H9 (cell line): ENCODE results near the gene UTS2R. TPM values are rescaled to one million over a fixed set of nuclear protein-coding genes. Genes with fewer than 3 reads are reported as not detected.

ENCODE experiments used
- DNase-seq: peaks from one replicate; pipeline ENCODE4 v3.0.0-alpha.2; 2017
- H2AFZ ChIP-seq: one replicate; pipeline ENCODE4 v1.6.1; 2013; ENCODE audit warnings: mild to moderate bottlenecking, low read length, control low read depth, moderate library complexity
- H2AK5ac ChIP-seq: 2 replicates; pipeline ENCODE4 v1.6.1; 2013; ENCODE audit warnings: low read length, control low read depth, mixed read lengths; ENCODE audit not compliant: insufficient read length
- H2BK120ac ChIP-seq: one replicate; pipeline ENCODE4 v1.6.1; 2013; ENCODE audit warnings: low read depth, mild to moderate bottlenecking, low read length, control low read depth, inconsistent platforms; ENCODE audit not compliant: poor library complexity, severe bottlenecking
- H2BK12ac ChIP-seq: 2 replicates; pipeline ENCODE4 v1.6.1; 2013; ENCODE audit warnings: low read length, control low read depth, mixed read lengths, low read depth; ENCODE audit not compliant: insufficient read length
- H2BK15ac ChIP-seq: 2 replicates; pipeline ENCODE4 v1.6.1; 2013; ENCODE audit warnings: low read depth, low read length, control low read depth
- H2BK20ac ChIP-seq: one replicate; pipeline ENCODE4 v1.6.1; 2013; ENCODE audit warnings: low read depth, mild to moderate bottlenecking, low read length, control low read depth, inconsistent platforms; ENCODE audit not compliant: poor library complexity, severe bottlenecking
- H2BK5ac ChIP-seq: 2 replicates; pipeline ENCODE4 v1.6.1; 2013; ENCODE audit warnings: low read length, control low read depth, mixed read lengths; ENCODE audit not compliant: insufficient read length
- H3K14ac ChIP-seq: 2 replicates; pipeline ENCODE4 v1.6.1; 2013; ENCODE audit warnings: low read length, control low read depth; ENCODE audit not compliant: insufficient read depth
- H3K18ac ChIP-seq: 2 replicates; pipeline ENCODE4 v1.6.1; 2013; ENCODE audit warnings: low read depth, mild to moderate bottlenecking, mixed read lengths, low read length, control low read depth; ENCODE audit not compliant: insufficient read length
- H3K23ac ChIP-seq: 2 replicates; pipeline ENCODE4 v1.6.1; 2013; ENCODE audit warnings: low read length, control low read depth, mixed read lengths, low read depth; ENCODE audit not compliant: insufficient read length
- H3K23me2 ChIP-seq: 2 replicates; pipeline ENCODE4 v1.6.1; 2013; ENCODE audit warnings: low read depth, mild to moderate bottlenecking, mixed read lengths, low read length, control low read depth; ENCODE audit not compliant: insufficient read length, poor library complexity, severe bottlenecking
- H3K27ac ChIP-seq: 2 replicates; pipeline ENCODE4 v1.5.1; 2013; ENCODE audit warnings: low read length, control low read depth, mixed read lengths, low read depth; ENCODE audit not compliant: insufficient read length
- H3K27me3 ChIP-seq: 2 replicates; pipeline ENCODE4 v1.6.1; 2013; ENCODE audit warnings: low read length, control low read depth, inconsistent platforms; ENCODE audit not compliant: insufficient read depth
- H3K4ac ChIP-seq: 2 replicates; pipeline ENCODE4 v1.6.1; 2013; ENCODE audit warnings: low read depth, mild to moderate bottlenecking, control low read depth, inconsistent platforms, low read length, moderate library complexity
- H3K4me1 ChIP-seq: 2 replicates; pipeline ENCODE4 v1.6.1; 2013; ENCODE audit warnings: low read length, control low read depth, inconsistent platforms; ENCODE audit not compliant: insufficient read depth
- H3K4me2 ChIP-seq: 2 replicates; pipeline ENCODE4 v1.6.1; 2013; ENCODE audit warnings: low read length, control low read depth, mixed read lengths; ENCODE audit not compliant: insufficient read length, insufficient read depth
- H3K56ac ChIP-seq: 2 replicates; pipeline ENCODE4 v1.6.1; 2013; ENCODE audit warnings: low read depth, mild to moderate bottlenecking, mixed read lengths, low read length, control low read depth; ENCODE audit not compliant: insufficient read length
- H3K79me1 ChIP-seq: 2 replicates; pipeline ENCODE4 v1.6.1; 2013; ENCODE audit warnings: low read depth, mild to moderate bottlenecking, moderate library complexity, low read length, control low read depth, inconsistent platforms; ENCODE audit not compliant: insufficient read depth, poor library complexity, severe bottlenecking
- H3K79me2 ChIP-seq: 2 replicates; pipeline ENCODE4 v1.6.1; 2013; ENCODE audit warnings: low read length, control low read depth, inconsistent platforms; ENCODE audit not compliant: insufficient read depth
- H3K9ac ChIP-seq: 2 replicates; pipeline ENCODE4 v1.6.1; 2013; ENCODE audit warnings: low read length, control low read depth, mixed read lengths; ENCODE audit not compliant: insufficient read length; ENCODE audit errors: extremely low read depth
- H3K9me3 ChIP-seq: one replicate; pipeline ENCODE4 v1.6.1; 2013; ENCODE audit warnings: low read depth, low read length, inconsistent platforms; ENCODE audit not compliant: control insufficient read depth
- H3T11ph ChIP-seq: one replicate; pipeline ENCODE4 v1.6.1; 2013; ENCODE audit warnings: mild to moderate bottlenecking, low read length, control low read depth, inconsistent platforms
- H4K20me1 ChIP-seq: one replicate; pipeline ENCODE4 v1.6.1; 2013; ENCODE audit not compliant: control insufficient read depth, insufficient read length, insufficient read depth
- H4K5ac ChIP-seq: 2 replicates; pipeline ENCODE4 v1.6.1; 2013; ENCODE audit warnings: low read depth, mild to moderate bottlenecking, mixed read lengths, low read length, control low read depth; ENCODE audit not compliant: insufficient read length
- H4K8ac ChIP-seq: replicated peaks from 2 replicates; pipeline ENCODE4 v1.6.1; 2013; ENCODE audit warnings: low read length, control low read depth, mixed read lengths, low read depth; ENCODE audit not compliant: insufficient read length
- H4K91ac ChIP-seq: 2 replicates; pipeline ENCODE4 v1.6.1; 2013; ENCODE audit warnings: low read depth, mild to moderate bottlenecking, moderate library complexity, mixed read lengths, low read length, control low read depth; ENCODE audit not compliant: insufficient read length
- H3K27ac Mint-ChIP-seq, 3 experiments: 2 replicates in 2 of 3; 3 replicates in 1 of 3; pipeline ENCODE4 v1.8.0; 2020 to 2021; ENCODE audit warnings: mixed read lengths in 3 of 3, mild to moderate bottlenecking in 1 of 3, moderate library complexity in 1 of 3
- H3K27me3 Mint-ChIP-seq: 2 replicates; pipeline ENCODE4 v1.8.0; 2021; ENCODE audit warnings: low read depth, mild to moderate bottlenecking, moderate library complexity, mixed read lengths
- H3K36me3 Mint-ChIP-seq, 3 experiments: 2 replicates in 2 of 3; 3 replicates in 1 of 3; pipeline ENCODE4 v1.8.0; 2020 to 2021; ENCODE audit warnings: low read depth in 3 of 3, mixed read lengths in 3 of 3; ENCODE audit not compliant: insufficient read depth in 1 of 3
- H3K4me1 Mint-ChIP-seq, 2 experiments: 2 replicates each; pipeline ENCODE4 v1.8.0; 2020; ENCODE audit warnings: mixed read lengths in 2 of 2
- H3K4me3 Mint-ChIP-seq, 2 experiments: 2 replicates in 1 of 2; 3 replicates in 1 of 2; pipeline ENCODE4 v1.8.0; 2020 to 2021; ENCODE audit warnings: mild to moderate bottlenecking in 2 of 2, mixed read lengths in 2 of 2, moderate library complexity in 1 of 2
- H3K9me3 Mint-ChIP-seq, 2 experiments: 2 replicates in 1 of 2; 3 replicates in 1 of 2; pipeline ENCODE4 v1.8.0; 2020; ENCODE audit warnings: mild to moderate bottlenecking in 2 of 2, mixed read lengths in 2 of 2, moderate library complexity in 1 of 2
- WGBS: extraction: QIAGEN DNeasy Blood & Tissue Kit; methylation state at CpG from one replicate; pipeline ENCODE4 v1.1.7; 2013; ENCODE audit warnings: missing lambda C conversion rate, low lambda C conversion rate, mixed read lengths; ENCODE audit not compliant: insufficient read length; ENCODE audit errors: extremely low coverage; 5-methylcytosine and 5-hydroxymethylcytosine counted together
- total RNA-seq: library from RNA; stranded (reverse); gene quantifications from 2 replicates; pipeline ENCODE4 v1.2.1, GENCODE V29; 2021
- TF ChIP-seq, protein P1 (sequence below): fragments of 200-600 bp; sonication (generic); conservative IDR thresholded peaks from 3 replicates; pipeline ENCODE4 v1.8.0; 2021; ENCODE audit warnings: antibody characterized with exemption, mild to moderate bottlenecking

The UTS2R gene
- total RNA-seq, 1 experiment from 2014 or later = 0.94 TPM

DNA sequence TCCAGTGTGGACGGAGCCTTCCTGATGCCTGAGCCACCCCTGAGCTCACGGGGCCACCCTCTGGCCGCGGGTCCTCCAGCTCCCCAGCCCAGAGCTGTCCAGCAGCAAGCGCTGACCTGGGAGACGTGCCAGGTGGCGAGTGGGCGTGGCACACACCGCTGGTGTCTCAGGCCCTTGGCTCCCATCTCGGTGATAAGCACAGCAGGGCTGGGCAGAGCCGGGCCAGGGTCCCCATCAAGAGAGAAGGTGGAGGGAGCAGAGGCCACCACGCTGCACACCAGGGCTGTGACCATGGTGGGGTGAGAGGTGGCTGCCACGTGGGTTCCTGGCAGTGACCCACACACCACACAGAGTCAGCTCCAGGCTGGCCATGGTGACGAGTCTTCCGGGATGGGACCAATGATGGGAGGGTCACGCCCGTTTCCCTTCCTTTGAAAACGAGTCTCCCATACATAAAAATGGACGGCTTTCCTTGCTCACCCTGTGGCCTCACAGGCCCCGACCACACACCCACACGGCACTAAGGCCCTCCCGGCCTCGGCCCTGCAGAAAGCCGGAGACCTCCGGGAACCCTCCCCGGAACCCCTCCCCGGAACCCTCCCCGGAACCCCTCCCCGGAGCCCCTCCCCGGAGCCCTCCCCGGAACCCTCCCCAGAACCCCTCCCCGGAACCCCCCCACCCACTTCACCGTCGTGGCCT, 16.8 kb downstream of the UTS2R start:
- Histone ChIP-seq H2BK15ac (no peak overlapping the region), H3K18ac (no peak overlapping the region), H3K4ac (no peak overlapping the region), H4K91ac (no peak overlapping the region), H3K4me2 (no peak overlapping the region), H3T11ph (no peak overlapping the region), H3K27me3 (no peaks in the 10 kb centered on the region), H3K4me1 (no peaks in the 10 kb centered on the region), H3K79me1 (no peaks in the 10 kb centered on the region), H2BK5ac (no peak overlapping the region), H3K56ac (no peak overlapping the region), H2AK5ac (no peak overlapping the region), H4K5ac (no peak overlapping the region), H4K20me1 (no peaks in the 10 kb centered on the region), H4K8ac (no peak overlapping the region), H2BK20ac (no peak overlapping the region), H3K9ac (no peak overlapping the region), H3K23me2 (no peaks in the 10 kb centered on the region), H2BK120ac (no peak overlapping the region), H3K23ac (no peak overlapping the region), H2BK12ac (no peak overlapping the region), H3K27ac (no peak overlapping the region), H3K14ac (no peak overlapping the region; the same call in 1 of the 2 replicates), H2AFZ (no peak overlapping the region), H3K79me2 (no peaks in the 10 kb centered on the region), H3K9me3 (no peaks in the 10 kb centered on the region)
- H3K4me1 Mint-ChIP-seq = peaks cover 4 to 13% of the 10 kb centered on the region in 2 experiments; a peak in 3 of 4 replicates
- peaks cover 9% of the 10 kb centered on the region for H3K27me3 Mint-ChIP-seq
- WGBS = no CpG with 5 or more reads among the region's 34 CpGs
- no peaks in the 10 kb centered on the region; a peak in 1 of 5 replicates for H3K9me3 Mint-ChIP-seq
- TF ChIP-seq, protein P1, sequence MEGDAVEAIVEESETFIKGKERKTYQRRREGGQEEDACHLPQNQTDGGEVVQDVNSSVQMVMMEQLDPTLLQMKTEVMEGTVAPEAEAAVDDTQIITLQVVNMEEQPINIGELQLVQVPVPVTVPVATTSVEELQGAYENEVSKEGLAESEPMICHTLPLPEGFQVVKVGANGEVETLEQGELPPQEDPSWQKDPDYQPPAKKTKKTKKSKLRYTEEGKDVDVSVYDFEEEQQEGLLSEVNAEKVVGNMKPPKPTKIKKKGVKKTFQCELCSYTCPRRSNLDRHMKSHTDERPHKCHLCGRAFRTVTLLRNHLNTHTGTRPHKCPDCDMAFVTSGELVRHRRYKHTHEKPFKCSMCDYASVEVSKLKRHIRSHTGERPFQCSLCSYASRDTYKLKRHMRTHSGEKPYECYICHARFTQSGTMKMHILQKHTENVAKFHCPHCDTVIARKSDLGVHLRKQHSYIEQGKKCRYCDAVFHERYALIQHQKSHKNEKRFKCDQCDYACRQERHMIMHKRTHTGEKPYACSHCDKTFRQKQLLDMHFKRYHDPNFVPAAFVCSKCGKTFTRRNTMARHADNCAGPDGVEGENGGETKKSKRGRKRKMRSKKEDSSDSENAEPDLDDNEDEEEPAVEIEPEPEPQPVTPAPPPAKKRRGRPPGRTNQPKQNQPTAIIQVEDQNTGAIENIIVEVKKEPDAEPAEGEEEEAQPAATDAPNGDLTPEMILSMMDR = no peak
- DNase-seq = no peak
- no peak overlapping the region for H3K27ac Mint-ChIP-seq
- H3K36me3 Mint-ChIP-seq = peaks cover 0 to 9% (median 5%) of the 10 kb centered on the region in 3 experiments; a peak in 3 of 7 replicates
- no peak overlapping the region for H3K4me3 Mint-ChIP-seq
